GM04504 (cell line): ENCODE results near the gene CCT7.
A peak's percentile ranks its signal among the peaks of the same experiment; 100 is the strongest.
"Not testable (repeated sequence)": the region's sequence is repeated elsewhere in the genome, so short reads cannot be mapped to it uniquely, and the experiment has no call there.

Experiments
- DNase-seq: peaks from one replicate; pipeline ENCODE4 v3.0.0-alpha.2; 2012; ENCODE audit warnings: low read depth

Gene CCT7

DNA sequence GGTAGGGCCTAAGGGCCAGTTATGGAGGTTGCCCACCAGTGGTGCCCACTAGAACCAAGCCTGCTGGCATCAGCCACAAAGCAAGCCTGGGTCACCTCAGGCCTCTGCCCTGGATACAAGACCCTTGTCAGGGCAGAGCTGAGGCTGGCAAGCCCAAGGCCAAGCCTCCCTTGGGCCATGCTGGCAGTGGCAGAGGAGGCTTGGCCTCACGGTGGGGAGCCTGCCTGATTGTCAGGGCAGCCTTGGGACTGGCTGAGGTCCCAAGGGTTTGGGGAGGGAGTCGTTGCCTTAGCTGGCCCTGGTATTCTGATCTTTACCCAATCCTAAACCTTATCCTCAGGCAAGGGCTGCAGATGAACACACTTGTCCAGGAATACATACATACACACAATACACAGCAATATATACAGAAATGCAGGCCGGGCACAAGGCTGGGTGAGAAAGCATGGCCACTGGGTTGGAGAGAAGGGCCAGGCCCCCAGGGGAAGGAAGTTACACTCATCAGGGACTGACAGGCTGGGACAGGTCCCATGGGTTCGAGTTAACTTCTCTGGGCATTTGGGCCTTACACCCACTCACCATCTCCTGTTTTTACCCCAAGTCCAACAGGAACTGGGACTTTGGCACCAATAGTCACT, 21.0 kb downstream of the CCT7 start:
- DNase-seq = no peak

DNA sequence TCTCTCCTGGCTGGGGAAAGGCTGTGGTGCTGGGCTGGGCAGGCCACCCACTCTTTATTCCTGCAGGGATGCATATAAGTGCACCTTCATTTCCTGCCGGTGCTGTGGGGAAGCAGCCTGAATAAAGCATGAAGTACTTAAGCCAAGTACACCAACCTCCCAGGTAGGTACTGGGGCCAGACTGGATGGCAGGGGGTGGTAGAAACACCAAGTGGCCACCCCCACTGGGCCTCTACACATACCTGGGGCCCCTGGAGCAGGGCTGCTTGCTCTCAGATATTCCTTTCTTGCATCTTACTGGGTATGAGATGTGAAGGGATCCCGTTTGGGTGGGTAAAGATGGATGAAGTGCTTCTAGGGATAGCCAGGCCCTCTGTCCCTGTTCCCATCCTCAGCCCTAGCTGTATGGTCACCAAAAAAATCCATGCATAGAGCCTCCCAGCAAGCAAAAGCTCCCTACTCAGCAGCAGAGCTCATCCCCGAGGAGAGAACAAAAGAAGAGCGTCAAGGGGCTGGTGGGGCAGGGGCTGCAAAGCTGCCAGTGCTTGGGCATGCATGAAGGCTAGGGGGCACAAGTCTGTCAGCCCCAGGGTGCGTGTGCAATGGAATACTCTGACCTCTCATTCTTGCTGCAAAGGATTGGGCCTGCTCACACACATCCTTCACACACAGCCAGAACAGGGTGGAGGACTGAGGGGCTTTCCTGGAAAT, 22.0 kb downstream of the CCT7 start:
- no peak for DNase-seq

DNA sequence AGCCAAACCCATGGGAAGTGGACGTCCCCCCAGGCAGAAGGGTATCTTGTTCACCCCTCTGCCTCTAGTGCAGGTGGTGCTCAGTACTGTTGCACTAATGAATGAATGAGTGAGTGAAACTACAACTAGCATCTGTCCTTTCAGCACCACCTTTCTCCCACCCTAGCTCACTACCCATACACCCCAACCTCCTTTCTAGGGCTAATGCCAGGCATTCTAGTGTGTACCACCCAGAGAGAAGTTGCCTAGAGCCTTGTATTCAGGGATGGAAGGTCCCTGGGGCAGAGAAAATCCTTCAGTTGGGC, 22.5 kb downstream of the CCT7 start:
- DNase-seq = no peak

DNA sequence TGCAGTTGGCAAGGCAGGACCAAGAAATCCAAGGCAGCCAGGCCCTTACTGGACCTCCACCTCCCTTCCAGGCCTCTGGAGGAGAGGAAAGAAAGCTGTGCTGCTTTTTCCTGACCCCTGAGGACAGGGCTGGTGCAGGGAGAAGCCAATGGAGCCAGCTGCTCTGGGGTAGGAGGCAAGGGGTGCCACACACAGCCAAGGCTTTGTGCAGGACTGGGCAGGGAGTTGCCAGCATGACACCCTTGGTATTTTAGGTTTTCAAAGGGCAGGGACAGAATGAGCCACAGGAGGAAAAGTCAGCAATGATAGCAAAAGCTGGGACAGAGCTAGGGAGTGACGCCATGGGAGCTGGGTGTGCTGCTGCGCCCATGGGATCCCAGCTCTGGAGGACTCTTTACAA, 22.9 kb downstream of the CCT7 start:
- no peak for DNase-seq

DNA sequence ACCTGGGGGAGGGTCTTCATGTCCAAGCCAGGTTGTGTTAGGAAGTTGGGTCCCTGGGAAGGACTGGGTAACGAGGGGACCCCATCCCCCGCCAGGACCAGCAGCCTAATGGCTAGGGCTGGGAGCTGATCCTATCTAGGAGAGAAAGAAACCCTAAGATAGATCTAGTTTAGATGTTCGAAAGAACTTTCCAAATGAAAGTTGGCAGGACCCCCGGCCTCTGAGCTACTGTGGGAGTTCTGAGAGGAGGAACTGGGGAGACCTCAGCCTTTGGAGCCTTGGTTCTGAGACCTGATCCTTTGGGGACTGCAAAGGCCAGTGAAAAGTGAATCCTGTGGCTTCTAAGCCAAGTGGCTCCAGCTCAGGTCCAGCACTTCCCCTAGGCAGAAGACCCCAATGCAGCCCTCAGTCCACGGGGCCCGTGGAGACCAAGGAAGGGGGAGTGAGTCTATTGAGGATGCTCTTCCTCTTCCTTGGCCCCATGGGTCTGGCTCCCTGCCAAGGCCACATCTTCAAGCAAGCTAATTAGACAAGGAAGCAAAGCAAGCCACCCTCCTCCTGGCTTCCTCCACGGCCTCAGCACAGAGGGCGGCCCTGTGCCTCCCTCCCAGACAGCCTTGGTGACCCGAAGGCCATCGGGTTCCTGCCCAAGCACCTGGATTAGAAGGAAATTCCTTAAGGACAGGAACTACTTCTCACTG, 23.5 kb downstream of the CCT7 start:
- DNase-seq = no peak

DNA sequence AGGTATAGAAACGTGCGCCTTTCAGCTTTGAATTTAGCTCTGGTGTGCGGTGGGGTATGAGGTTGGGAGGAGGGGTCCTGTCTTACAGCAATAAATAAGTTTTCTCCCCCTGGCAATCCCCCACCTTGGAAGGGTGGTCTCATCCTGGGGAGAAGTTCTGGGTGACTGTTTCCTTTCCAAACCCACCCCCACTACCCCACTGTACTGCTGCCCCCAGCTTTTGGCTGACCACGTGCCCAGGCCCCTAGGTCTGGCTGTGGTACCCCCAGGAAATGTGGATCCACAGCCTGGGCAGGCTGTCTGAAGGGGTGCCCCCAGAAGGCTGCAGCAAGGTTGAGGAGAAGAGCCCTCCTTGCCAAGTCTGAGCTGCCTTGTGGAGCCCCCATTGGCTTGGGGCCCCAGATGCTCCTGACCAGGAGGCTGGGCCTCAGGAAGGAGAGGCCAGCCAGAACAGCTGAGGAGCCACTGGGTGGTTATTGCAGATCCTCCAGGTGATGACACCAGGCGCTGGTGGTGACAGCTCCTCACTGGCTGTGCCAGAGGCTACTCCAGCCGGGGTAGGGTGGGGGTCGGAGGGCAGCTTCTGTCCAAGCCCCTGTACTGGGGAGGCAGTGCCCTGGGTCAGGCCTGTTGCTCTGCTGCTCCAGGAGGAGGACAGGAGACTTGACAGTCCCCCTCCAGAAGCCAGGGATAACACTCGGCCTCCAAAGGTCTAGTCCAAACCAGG, 24.2 kb downstream of the CCT7 start:
- no peak for DNase-seq

DNA sequence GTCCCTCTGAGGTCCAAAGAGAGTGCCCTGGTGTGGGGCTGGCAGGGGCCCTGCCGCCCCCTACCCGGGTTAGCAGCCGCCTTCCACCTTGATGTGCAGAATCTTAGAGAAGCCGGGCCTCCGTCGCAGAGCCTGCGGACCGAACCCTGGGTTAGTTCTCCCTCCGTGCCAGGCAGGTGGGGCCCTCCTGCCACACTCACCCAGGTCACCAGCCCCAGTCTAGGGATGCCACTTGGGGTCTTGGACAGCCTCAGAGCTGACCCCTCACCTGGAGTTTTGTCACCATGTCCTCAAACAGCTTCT, 24.8 kb downstream of the CCT7 start:
- no peak for DNase-seq

DNA sequence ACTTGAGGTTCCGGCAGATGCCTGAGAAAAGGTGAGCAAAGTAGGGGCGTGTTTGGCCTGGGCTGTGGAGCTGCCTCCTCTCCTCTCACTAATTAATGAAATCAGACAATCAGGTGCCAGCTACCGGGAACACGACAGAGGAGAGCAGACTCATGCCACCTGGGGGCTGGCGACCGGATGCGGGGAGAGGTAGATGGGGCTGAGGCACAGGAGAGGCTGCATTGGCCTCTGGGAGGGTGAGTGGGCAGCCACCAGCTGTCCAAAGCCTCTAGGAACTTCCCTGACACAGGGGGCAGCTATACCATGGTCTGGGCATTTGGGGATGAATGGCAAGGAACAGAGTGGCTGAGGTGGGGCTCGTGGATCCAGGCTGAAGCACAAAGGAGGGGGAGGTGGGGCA, 25.2 kb downstream of the CCT7 start:
- no peak for DNase-seq

DNA sequence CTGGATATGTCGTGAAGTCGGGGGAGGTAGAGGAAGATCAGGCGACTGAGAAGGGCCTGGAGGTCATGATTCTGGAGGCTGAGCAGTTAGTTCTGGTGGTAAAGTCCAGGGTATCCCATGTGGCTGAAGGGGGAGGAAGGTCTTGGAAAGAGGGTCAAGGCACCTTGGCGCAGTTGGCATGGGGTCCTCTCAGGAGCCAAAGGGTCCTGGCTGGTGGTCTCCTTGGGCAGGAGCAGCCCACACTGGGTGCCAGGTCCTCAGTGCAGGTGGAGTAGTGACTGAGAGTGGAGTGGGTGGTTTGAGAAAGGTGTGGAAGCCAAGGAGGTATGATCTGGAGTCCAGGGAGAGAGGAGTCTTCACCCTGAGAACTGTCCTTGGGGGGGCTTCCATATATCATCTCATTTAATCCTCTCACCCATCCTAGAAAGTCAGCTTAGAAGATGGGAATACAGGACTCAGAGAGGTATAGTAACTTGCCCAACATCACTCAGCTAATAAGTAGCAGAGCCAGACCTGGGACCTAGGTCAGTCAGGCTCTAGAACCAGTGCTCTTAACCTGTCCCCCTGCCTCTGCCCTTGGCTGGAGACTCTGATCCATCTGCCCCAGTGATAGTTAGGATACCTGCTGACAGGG, 25.7 kb downstream of the CCT7 start:
- DNase-seq = no peak

DNA sequence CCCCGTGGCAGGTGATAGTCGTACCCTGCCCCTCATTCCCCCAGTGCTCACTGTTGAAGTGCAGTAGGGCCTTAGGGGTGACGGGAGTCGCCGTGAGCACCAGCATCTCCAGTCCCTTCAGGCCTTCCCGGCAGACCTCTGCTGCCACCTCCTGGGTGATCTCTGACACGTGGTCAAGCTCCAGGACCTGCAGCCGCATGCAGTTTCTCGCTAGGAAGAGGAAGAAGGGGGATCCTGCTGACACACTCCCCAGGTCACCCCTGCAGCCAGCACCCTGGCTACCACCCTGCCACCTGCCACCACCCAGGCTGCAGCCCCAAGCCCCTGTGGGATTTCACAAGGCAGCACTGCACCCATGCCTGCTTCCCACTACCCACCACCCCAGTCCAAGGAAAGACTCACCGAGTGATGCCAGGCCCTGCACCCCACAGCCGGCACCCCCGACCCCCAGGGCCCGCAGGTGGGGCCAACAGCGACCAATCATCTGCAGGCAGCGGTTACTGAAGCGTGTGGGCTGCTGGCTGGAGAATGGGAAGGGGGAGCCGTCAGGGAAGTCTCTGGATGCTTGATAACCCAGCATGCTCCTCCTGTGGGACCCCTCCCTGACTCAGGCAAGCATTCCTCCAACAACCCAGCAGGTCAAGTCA, 26.4 kb downstream of the CCT7 start:
- DNase-seq = peak; percentile 27

DNA sequence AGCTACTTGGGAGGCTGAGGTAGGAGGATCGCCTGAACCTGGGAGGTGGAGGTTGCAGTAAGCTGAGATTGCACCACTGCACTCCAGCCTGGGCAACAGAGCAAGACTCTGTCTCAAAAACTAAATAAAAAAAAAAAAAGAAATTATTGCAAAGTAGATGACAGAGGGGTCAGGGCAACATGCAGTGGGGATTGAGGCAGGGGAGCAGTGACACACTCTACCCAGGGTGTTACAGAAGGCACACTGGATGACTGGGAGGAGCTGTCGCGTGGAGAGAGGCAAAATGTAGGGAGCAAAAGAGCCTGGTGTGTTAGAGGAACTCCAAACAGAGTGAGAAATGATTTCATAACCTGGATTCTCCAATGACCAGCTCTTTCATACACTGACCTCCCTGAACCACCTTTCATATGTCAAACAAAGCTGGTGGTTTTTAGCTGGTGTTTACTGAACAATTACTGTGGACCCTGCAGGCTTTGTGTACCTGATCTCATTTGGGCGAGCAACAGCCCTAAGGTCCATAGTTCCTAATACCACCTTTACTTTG, 28.1 kb downstream of the CCT7 start:
- no peak for DNase-seq

DNA sequence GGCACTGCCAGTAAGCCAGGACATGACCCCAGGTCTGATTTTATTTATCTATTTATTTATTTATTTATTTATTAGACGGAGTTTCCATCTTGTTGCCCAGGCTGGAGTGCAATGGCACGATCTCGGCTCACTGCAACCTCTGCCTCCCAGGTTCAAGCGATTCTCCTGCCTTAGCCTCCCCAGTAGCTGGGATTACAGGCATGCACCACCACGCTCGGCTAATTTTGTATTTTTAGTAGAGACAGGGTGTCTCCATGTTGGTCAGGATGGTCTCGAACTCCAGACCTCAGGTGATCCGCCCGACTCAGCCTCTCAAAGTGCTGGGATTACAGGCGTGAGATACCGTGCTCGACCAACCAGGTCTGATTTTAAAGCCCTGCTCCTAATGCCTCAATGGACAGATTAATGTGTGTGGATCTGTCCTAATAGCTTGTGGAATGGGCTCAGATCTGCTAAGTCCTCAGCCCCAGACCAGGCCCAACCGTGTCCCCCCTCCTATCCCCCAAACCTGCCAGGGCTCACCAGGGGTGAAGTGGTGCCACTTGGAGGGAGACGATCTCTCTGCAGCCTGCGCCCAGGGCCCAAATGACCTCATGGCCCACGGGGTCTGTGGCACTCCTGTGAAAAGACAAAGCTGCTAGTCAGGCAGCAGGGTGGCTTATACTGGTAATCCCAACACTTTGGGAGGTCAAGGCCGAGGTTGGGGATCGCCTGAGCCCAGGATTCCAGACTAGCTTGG, 28.8 kb downstream of the CCT7 start:
- not testable (repeated sequence) for DNase-seq

DNA sequence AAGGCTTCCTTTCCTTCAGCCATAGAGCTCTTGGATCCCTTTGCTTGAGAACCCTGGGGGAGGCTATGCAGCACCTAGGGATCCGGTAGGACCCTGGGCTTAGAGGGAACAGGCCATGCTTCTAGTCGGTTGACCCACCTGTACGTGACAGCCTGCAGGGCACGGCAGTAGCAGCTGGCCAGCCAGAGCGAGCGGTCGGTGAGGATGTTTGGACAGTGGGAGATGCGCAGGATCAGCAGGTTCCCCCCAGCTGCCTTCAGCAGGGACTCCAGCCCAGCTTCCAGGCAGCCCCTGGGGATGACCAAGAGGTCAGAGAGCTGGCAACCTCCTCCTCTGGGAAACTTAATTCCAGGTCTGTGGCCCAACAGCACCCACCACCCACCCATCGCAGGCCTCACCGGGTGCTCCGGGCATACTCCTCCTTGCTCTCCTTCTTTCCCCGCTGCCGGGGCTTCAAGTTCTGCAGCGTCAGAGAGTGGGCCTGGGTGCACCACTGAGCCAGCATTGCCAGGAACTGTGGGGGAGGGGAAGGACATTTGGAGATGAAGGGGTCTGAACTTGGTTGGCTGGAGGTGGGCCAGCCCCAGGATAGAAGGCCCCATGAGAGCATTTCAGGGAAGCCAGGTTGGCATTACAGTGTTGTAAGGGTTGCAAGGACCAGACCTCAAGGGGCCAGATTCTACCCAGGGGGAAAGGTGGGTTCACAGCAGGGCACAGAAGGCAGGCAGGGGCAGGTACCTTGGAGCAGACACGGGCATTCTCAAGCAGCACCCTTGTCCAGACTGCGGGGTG, 29.6 kb downstream of the CCT7 start:
- no peak for DNase-seq

DNA sequence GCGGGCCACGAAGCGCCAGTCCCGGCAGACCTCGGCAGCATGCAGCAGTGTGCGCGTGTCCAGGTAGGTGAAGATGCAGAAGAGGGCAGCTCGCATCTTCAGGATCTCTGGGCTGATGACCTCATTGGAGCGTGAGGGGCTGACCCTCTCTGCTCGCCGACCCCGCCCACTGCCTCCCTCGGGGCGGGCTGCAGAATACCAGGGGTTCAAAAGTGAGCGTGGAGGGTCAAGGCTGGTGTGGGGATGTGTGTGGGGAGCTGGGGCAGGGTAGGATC, 30.2 kb downstream of the CCT7 start:
- no peak for DNase-seq

DNA sequence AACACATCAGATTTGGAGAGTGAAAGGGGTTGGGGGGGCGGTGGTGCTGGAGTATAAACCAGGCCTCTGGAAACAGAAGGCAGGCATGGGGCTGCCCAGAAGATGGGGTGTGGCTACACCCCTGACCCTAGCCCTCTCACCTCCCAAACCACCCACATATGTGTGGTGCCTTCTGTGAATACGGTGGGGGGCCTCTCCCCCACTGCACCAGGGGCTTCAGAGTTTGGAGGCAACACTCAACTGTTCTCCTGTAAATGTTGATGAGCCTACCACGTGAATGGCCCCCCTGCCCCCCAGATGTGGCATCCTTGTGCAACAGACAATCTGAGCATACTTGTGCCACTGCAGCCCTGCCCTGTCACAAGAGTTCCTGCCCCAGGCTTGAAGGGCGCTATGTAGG, 30.7 kb downstream of the CCT7 start:
- no peak for DNase-seq

DNA sequence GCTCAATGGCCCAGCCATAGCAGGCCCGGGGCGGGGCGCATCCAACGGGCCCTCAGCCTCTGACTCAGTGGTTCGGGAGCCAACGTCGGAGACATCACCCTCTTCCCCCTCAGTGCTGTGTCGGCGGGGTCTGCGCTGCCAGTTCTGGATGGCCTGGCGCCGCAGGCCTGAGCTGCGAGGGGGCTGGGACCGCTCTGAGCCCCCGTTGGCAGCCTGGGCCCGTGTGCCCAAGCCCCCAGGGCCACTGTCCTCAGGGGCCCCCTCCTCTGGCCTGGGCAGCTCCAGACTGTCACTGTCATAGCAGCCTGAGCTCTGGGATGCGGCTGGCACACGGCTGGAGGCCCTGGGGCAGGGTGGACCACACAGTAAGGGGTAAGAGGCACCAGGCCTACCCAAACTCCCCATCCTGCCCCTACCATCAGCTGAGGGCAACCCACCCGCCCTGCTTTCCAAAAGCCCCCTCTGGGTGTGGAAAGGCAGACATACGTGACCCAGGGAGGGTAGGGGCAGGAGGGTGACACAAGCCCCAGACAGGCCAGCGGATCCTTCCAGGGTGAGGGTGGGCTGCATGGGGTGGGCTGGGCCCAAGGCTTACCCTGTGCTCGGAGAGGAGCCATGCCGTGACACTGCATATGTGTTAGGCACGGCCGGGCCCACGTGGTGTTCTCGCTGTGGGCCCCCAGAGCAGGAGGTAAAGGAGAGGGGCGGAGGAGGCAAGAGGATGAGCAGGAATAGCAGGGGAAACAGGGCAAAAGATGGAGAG, 31.4 kb downstream of the CCT7 start:
- DNase-seq = no peak

DNA sequence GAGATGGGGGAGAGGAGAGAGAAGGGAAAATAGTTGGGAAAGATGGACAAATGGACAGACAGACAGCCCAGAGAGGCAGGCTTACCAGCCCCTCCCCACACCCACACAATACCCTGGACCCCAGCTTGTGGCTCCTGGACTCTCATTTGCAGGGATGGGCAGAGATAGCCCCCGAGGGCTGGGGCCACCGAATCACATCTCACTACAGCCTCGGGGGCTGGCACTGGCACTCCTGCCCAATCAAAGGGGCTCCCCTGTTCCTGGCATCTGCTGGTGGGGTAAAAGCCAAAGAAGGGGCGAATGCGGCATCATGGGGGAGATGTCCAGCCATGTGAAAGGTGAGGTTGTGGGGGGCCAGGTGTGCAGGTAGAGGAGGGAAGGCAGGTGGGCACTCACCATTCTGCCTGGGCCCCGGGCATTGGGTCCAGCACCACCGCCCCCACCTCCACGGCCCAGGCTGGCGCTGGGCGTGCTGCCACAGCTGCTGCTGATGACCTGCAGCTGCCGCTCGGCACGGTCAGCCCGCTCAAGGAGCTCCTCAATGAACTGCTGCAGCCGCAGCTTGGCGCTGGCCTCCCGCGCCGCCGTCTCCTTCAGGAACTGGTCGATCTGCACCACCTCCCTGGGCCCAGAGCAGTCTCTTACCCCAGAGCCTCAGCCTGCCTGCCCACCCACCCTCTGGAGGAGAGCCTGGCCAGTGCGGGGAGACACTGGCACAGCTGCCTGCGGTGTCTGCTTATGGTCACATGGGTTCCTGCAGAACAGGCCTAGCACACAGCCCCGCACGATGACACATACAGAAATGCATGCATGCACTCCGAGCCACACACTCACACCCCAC, 32.2 kb downstream of the CCT7 start:
- DNase-seq = no peak

DNA sequence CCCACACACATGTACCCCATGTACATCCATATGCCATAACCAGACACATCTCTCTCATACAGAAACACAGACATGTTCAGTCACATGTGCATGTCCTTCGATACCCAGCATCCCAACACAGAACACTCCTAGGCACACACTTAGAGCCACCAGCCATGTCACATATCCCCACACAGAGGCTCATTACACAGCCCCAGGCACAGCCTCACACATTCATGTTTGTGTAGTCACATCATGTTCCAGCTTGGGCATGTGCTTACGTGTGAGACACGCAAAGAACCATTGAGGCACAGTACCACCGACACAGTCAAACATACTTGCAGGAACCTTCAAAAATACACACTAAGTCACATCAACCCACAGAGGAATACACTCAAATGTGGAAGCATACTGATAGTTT, 32.9 kb downstream of the CCT7 start:
- DNase-seq = no peak

DNA sequence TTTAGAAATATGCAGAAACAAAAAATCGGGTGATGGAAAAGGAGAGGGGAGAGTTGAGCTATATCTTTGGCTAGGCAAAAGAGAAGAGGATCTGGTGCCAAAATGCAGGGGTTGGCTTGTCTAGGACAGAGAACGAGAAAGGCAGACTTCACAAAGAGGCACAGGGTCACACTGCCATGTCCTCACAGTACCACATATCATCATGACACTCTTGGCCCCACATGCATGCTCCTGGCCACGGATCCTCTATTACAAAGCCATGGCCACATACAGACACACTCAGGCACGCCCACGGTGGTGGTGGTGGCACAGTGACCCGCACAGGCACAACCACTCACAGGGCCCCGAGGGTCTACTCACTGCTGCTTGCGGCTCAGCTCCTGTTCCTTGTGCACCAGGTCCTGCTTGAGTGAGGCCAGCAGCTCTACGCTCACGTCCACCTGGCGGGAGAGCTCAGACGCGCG, 34.3 kb downstream of the CCT7 start:
- DNase-seq = no peak
